HL-60 (cell line): ENCODE results near the gene NFIX.

Experiments
- DNase-seq, 2 experiments: peaks; one replicate each; pipeline ENCODE4 v3.0.0-alpha.2; 2010 to 2020; ENCODE audit warnings: low read depth in 1 of 2, low spot score in 1 of 2
- H3K27ac ChIP-seq: fragments of 250-450 bp; sonication (Bioruptor Pico); replicated peaks from 2 replicates; pipeline ENCODE4 v1.5.1; 2020; ENCODE audit warnings: mild to moderate bottlenecking, moderate library complexity
- H3K27me3 ChIP-seq: fragments of 250-450 bp; sonication (Bioruptor Pico); 2 replicates; pipeline ENCODE4 v1.5.1; 2021; ENCODE audit warnings: mild to moderate bottlenecking, moderate library complexity; ENCODE audit not compliant: insufficient read depth, poor library complexity, severe bottlenecking
- H3K4me3 ChIP-seq: replicated peaks from 2 replicates; pipeline ENCODE4 v1.5.1; 2011; ENCODE audit warnings: mild to moderate bottlenecking, control low read depth, low read length; ENCODE audit not compliant: insufficient read depth
- GABPA ChIP-seq: IDR thresholded peaks from 2 replicates; pipeline ENCODE4 v1.6.1; 2012; ENCODE audit warnings: low read depth
- POLR2AphosphoS5 ChIP-seq: IDR thresholded peaks from 2 replicates; pipeline ENCODE4 v1.6.1; 2012; ENCODE audit warnings: low read depth
- SPI1 ChIP-seq: IDR thresholded peaks from 2 replicates; pipeline ENCODE4 v1.6.1; 2012; ENCODE audit warnings: low read depth, mild to moderate bottlenecking, borderline replicate concordance
- TF ChIP-seq, protein P1 (sequence below): IDR thresholded peaks from 2 replicates; pipeline ENCODE4 v1.6.1; 2012; ENCODE audit warnings: low read depth; ENCODE audit not compliant: insufficient replicate concordance
- TF ChIP-seq, protein P2 (sequence below): IDR thresholded peaks from one replicate; pipeline ENCODE4 v1.5.1; 2011; ENCODE audit warnings: low read length, control low read depth, inconsistent platforms; ENCODE audit not compliant: insufficient read depth

The NFIX gene

DNA sequence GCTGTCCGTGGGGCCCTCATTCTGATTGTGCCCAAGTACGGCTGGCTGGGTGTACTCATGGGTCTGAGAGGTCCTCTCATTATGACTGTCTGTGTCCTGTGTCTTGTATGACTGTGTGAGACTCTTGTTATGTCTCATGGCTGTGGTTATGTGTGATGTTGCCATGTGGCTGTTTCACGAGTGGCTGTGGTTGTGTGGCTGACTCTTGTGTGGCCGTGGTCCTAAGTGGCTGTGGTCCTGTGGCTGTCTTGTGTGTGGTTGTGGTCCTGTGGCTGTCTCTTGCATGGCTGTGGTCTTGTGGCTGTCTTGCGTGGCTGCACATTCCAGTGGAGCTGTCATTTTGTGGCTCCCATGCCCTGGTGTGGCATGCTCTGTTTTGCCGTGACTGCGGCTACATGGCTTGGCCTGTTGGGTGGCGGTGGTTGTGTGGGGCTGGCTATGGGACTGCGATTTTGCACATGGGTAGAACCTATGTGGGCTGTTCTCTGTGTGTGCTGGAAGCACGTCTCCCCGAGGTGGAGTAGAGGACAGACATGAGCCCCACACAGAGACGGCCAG, 104.8 kb downstream of the NFIX start:
- Histone ChIP-seq H3K4me3 (peak overlapping the region; percentile 96), H3K27me3 (no peaks in the 10 kb centered on the region), H3K27ac (peak overlapping the region; percentile 99)
- DNase-seq = peak in 1 of 2 experiments; percentile 78
- TF ChIP-seq POLR2AphosphoS5 = peak; percentile 99
- TF ChIP-seq, protein P1, sequence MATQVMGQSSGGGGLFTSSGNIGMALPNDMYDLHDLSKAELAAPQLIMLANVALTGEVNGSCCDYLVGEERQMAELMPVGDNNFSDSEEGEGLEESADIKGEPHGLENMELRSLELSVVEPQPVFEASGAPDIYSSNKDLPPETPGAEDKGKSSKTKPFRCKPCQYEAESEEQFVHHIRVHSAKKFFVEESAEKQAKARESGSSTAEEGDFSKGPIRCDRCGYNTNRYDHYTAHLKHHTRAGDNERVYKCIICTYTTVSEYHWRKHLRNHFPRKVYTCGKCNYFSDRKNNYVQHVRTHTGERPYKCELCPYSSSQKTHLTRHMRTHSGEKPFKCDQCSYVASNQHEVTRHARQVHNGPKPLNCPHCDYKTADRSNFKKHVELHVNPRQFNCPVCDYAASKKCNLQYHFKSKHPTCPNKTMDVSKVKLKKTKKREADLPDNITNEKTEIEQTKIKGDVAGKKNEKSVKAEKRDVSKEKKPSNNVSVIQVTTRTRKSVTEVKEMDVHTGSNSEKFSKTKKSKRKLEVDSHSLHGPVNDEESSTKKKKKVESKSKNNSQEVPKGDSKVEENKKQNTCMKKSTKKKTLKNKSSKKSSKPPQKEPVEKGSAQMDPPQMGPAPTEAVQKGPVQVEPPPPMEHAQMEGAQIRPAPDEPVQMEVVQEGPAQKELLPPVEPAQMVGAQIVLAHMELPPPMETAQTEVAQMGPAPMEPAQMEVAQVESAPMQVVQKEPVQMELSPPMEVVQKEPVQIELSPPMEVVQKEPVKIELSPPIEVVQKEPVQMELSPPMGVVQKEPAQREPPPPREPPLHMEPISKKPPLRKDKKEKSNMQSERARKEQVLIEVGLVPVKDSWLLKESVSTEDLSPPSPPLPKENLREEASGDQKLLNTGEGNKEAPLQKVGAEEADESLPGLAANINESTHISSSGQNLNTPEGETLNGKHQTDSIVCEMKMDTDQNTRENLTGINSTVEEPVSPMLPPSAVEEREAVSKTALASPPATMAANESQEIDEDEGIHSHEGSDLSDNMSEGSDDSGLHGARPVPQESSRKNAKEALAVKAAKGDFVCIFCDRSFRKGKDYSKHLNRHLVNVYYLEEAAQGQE = no peak

DNA sequence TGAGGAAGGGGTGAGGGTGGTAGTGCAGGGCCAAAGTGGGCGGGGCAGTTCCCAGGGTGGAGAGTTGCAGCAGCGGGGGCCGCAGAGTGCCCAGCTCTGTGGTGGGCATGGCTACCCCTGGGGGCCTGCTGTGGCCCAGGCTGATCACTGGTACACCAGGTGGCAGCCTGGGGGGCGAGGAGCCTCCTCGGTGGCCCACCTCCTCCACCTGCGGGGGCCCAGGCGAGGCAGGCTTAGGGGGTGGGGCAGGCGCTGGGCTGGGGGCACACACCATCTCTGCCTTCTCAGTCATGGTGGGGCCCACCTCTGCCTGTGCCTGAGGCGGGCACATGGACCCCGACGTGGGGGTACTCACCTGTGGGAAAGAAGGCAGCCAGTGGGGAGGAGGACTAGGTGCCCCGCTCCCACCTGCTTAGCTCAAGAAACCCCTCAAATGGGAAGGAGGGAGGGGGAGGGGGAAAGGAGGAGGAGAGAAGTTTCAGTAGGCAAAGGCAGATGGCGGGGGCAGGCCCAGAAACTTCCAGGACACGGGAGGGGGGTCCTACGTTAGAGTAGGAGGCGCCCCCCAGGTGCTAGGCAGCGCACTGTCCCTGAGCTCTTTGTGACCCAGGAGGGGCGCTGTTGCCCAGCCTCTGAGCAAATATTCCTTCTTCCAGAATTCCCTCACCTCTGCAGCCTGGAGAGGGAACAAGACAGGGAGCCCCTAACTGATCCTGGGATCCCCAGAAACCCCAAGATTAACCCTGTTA, 105.7 kb downstream of the NFIX start:
- peak overlapping the region; percentile 99 for H3K27ac ChIP-seq
- DNase-seq = peak; percentile 59 to 81
- H3K4me3 ChIP-seq = peak overlapping the region; percentile 96
- H3K27me3 ChIP-seq = no peaks in the 10 kb centered on the region
- TF ChIP-seq, protein P1 = no peak
- TF ChIP-seq GABPA (no peak), POLR2AphosphoS5 (no peak), SPI1 (no peak)
- TF ChIP-seq, protein P2, sequence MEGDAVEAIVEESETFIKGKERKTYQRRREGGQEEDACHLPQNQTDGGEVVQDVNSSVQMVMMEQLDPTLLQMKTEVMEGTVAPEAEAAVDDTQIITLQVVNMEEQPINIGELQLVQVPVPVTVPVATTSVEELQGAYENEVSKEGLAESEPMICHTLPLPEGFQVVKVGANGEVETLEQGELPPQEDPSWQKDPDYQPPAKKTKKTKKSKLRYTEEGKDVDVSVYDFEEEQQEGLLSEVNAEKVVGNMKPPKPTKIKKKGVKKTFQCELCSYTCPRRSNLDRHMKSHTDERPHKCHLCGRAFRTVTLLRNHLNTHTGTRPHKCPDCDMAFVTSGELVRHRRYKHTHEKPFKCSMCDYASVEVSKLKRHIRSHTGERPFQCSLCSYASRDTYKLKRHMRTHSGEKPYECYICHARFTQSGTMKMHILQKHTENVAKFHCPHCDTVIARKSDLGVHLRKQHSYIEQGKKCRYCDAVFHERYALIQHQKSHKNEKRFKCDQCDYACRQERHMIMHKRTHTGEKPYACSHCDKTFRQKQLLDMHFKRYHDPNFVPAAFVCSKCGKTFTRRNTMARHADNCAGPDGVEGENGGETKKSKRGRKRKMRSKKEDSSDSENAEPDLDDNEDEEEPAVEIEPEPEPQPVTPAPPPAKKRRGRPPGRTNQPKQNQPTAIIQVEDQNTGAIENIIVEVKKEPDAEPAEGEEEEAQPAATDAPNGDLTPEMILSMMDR = no peak

DNA sequence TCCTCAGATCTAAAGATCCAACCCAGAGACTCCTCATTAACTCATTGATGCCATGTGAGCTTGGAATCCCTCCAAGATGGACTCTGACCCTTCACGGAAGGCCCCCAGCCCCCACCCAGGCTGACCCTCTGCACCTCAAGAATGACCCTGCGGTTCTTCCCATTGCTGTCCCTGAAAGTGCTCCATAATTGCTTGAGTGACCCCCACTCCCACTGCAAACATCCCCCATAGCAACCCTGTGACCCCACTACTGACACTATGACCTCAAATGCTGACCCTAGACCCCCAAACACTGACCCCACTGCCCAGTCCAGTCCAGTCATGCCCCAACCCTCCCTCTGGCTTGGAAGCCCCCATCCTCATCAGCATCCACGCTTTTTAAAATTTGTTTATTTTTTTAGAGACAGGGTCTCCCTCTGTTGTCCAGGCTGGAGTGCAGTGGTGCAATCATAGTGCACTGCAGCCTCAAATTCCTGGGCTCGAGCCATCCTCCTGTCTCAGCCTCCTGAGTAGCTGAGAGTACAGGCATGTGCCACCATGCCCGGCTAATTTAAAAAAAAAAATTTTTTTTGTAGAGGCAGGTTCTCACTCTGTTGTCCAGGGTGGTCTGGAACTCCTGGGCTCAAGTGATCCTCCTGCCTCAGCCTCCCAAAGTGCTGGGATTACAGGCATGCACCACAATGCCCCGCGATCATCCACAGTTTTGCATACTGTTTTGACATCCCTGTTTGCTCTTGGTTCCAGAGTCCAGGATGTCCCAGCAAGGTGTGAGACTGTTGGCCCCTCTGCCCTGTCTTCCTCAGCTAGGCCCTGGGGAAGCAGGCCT, 106.5 kb downstream of the NFIX start:
- Histone ChIP-seq H3K27me3 (no peaks in the 10 kb centered on the region), H3K4me3 (peak overlapping the region; percentile 96), H3K27ac (peak overlapping the region; percentile 99)
- no peak for TF ChIP-seq GABPA
- TF ChIP-seq SPI1 = no peak
- TF ChIP-seq, protein P2 = no peak
- TF ChIP-seq POLR2AphosphoS5 = no peak
- TF ChIP-seq, protein P1 = no peak
- DNase-seq = no peak
